Psoas muscle (tissue), 8 donors: Measurements from ENCODE around the gene GJB2. TPM values are rescaled to one million over a fixed set of nuclear protein-coding genes. Genes with fewer than 3 reads are reported as not detected.

Experiments
- ATAC-seq, 4 donors: fragments of 200-7000 bp; cut with Tn5 transposase; one replicate each; pipeline ENCODE4 v1.9.1; 2020; ENCODE audit warnings: moderate library complexity in 3 of 4, mild to moderate bottlenecking in 2 of 4
- DNase-seq, 2 donors: peaks; one replicate each; pipeline ENCODE4 v3.0.0-alpha.2; 2020
- H3K27ac ChIP-seq: fragments of 200-600 bp; one replicate; pipeline ENCODE4 v1.8.0; 2022
- H3K27me3 ChIP-seq, 3 donors: fragments of 200-600 bp in 1 of 3; one replicate each; pipeline versions ENCODE4 v1.6.1 to v1.8.0; 2013 to 2022; ENCODE audit warnings: low read length in 2 of 3, mild to moderate bottlenecking in 2 of 3, moderate library complexity in 1 of 3; ENCODE audit not compliant: insufficient read depth in 3 of 3
- H3K36me3 ChIP-seq, 2 donors: fragments of 200-600 bp in 1 of 2; one replicate each; pipeline versions ENCODE4 v1.6.1 to v1.8.0; 2013 to 2022; ENCODE audit warnings: low read depth in 1 of 2, mild to moderate bottlenecking in 1 of 2, moderate library complexity in 1 of 2; ENCODE audit not compliant: insufficient read depth in 1 of 2
- H3K4me1 ChIP-seq: fragments of 200-600 bp; one replicate; pipeline ENCODE4 v1.8.0; 2022
- H3K4me3 ChIP-seq: fragments of 200-600 bp; one replicate; pipeline ENCODE4 v1.8.0; 2022; ENCODE audit warnings: mild to moderate bottlenecking
- H3K9me3 ChIP-seq: fragments of 200-600 bp; one replicate; pipeline ENCODE4 v1.8.0; 2022
- WGBS, 3 donors: extraction: QIAGEN DNeasy Blood & Tissue Kit; methylation state at CpG; one replicate each; pipeline versions ENCODE4 v1.1.6 to v1.1.7; 2013; 5-methylcytosine and 5-hydroxymethylcytosine counted together
- intact Hi-C, 2 donors: fragments of 100-400 bp; cut with DNase I; formaldehyde crosslinking; loops; one replicate each; pipeline versions ENCODE4 v1.11.0 to v1.14.2; 2022
- polyA plus RNA-seq, 3 donors: library from polyadenylated mRNA; stranded (reverse); fragments of 200-250 nt; gene quantifications; one replicate each; pipeline ENCODE4 v1.2.3, GENCODE V29; 2013
- total RNA-seq, 4 donors: library from RNA; stranded (reverse); fragmentation: NEBNext Ultra II Directional in 2 of 4; extraction: Animal tissue kit (Norgen Biotek cat#: 25700) in 2 of 4; gene quantifications; one replicate each; pipeline versions ENCODE4 v1.2.1 to v1.2.4, GENCODE V29; 2021 to 2023
- TF ChIP-seq, protein P1 (sequence below): fragments of 200-600 bp; IDR thresholded peaks from one replicate; pipeline ENCODE4 v1.8.0; 2022; ENCODE audit warnings: antibody characterized with exemption
- donor health status: healthy with polysubstance abuse.
- donor health status: DM: no; HTN: no; CAD: no; lungs with moderate emphysema.
- donor health status: Bipolar disorder and iron deficiency.
- donor health status: healthy.
- donor health status: DM: yes; HTN: yes; CAD: no.
- donor health status: DM: no; HTN: no; CAD: no.
- donor health status: DM: no; HTN: no; CAD: no.
- donor health status: DM: yes; HTN: yes; CAD: no.

GJB2 gene
- total and polyA plus RNA-seq, 7 donors: 0.07 to 0.47 (median 0.26) TPM; not detected in 2

DNA sequence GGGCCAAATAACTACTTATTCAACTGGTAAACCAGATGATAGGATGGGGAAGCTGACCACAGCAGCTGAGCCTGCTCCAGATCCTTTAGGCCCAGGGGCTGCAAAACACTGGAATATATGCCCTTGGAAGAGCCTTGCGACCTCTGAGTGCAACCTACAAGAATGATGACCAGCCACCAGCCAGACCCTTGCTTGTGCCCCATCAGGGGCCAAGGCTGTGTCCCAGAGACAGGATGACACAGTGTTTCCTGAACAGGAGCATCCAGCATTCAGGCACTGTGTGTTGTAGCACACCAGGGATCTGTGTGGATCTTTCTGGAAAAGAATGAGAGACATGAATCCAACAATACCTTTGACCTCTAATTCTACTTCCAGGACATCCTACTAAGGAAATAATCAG lies 46.4 kb downstream of the GJB2 start:
- H3K36me3 ChIP-seq: no peaks in the 10 kb centered on the region
- H3K9me3 ChIP-seq: no peaks in the 10 kb centered on the region
- intact Hi-C loops: no loop called here
- WGBS, 3 donors: 98 to 100% (median 100%) methylated on average over 1 of the region's 1 CpG
- no peak overlapping the region for H3K4me3 ChIP-seq
- TF ChIP-seq, protein P1, sequence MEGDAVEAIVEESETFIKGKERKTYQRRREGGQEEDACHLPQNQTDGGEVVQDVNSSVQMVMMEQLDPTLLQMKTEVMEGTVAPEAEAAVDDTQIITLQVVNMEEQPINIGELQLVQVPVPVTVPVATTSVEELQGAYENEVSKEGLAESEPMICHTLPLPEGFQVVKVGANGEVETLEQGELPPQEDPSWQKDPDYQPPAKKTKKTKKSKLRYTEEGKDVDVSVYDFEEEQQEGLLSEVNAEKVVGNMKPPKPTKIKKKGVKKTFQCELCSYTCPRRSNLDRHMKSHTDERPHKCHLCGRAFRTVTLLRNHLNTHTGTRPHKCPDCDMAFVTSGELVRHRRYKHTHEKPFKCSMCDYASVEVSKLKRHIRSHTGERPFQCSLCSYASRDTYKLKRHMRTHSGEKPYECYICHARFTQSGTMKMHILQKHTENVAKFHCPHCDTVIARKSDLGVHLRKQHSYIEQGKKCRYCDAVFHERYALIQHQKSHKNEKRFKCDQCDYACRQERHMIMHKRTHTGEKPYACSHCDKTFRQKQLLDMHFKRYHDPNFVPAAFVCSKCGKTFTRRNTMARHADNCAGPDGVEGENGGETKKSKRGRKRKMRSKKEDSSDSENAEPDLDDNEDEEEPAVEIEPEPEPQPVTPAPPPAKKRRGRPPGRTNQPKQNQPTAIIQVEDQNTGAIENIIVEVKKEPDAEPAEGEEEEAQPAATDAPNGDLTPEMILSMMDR: no peak
- H3K4me1 ChIP-seq: peaks cover 2% of the 10 kb centered on the region
- no peak for DNase-seq
- no peak overlapping the region for H3K27ac ChIP-seq
- ATAC-seq: no peak
- H3K27me3 ChIP-seq: peaks cover 0 to 41% (median 4%) of the 10 kb centered on the region in 3 donors

DNA sequence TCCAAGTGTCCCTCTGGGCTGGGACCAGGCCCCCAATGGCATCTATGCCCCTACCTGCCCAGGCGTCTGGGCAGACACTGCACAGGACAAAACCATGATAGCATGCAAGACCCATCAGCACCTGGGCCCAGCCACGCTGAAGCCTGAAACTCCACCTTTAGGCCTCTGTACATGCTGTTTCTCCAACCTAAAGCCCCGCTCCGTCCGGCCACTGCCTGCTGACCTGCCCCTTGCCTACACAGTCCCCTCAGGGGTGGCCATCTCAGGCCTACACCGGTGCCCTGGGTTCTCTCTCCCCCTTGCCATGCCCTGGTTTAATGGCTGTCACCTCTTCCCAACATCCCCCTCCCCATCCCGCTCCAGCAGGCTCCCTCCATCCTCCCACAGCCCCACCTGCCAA lies 47.2 kb downstream of the GJB2 start:
- ATAC-seq (no peak), DNase-seq (no peak)
- Histone ChIP-seq H3K27me3 (peaks cover 0 to 42% (median 4%) of the 10 kb centered on the region in 3 donors), H3K27ac (no peak overlapping the region), H3K9me3 (no peaks in the 10 kb centered on the region), H3K36me3 (no peaks in the 10 kb centered on the region), H3K4me1 (peaks cover 10% of the 10 kb centered on the region), H3K4me3 (no peak overlapping the region)
- 74 to 87% (median 83%) methylated on average over 7 of the region's 7 CpGs for WGBS, 3 donors
- intact Hi-C loops: no loop called here
- TF ChIP-seq, protein P1: no peak

DNA sequence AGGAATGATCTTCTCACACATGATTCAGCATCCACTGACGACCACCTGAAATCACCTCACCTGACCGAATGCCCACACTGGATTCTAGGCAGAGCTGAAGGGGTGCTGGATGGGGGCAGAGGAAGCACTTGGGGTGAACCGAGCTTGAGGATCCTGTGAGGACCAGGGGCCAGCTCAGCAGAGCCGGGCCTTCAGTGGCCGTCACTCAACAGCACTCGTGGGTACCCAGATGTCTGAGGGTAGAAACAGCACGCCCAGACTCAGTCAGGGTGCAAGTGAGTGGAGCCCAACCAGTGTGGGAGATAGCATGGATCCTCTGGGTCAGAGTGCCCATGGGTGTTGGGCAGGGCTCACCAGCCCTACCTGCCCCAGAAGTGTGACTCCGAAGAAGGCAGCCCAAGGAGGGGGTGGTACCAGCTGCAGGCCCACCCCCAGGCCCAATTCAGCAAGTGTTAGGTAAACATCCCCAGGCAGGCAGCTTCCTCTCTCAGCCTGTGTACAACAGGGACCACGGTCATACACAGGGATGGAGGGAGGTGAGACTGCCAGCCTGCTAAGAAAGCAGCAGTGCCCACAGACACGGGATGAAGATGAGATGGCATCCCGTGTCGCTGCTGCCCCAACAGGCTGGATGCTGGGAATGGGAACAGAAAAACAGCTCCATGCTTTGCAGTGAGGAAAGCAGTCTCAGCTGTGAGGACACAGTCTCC lies 48.4 kb downstream of the GJB2 start:
- ATAC-seq (no peak), DNase-seq (no peak)
- Histone ChIP-seq H3K36me3 (no peaks in the 10 kb centered on the region), H3K4me3 (no peak overlapping the region), H3K27me3 (peaks cover 0 to 39% (median 4%) of the 10 kb centered on the region in 3 donors), H3K4me1 (peaks cover 12% of the 10 kb centered on the region), H3K9me3 (no peaks in the 10 kb centered on the region), H3K27ac (no peak overlapping the region)
- intact Hi-C loops: no loop called here
- 79 to 84% (median 81%) methylated on average over 12 of the region's 12 CpGs for WGBS, 3 donors
- TF ChIP-seq, protein P1: no peak

DNA sequence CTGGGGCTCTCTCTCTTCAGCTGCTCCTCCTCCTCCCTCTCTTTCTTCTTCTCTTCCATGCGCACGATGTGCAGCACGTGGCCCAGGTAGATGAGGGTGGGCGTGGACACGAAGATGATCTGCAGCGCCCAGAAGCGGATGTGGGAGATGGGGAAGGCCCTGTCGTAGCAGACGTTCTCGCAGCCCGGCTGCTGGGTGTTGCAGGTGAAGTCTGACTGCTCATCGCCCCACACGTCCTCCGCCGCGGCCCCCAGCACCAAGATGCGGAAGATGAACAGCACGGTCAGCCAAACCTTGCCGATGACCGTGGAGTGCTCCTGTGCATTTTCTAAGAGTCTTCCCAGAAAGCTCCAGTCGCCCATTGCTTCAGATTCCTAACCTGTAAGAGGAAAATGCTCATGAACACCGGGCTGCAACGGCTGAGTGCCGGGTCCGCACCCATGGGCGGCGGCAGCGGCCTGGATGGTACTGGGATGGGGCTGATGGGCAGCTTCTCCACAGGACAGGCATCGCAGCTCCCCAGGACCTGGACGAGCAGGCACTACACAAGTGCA lies 49.7 kb downstream of the GJB2 start:
- H3K27me3 ChIP-seq: peaks cover 0 to 49% (median 2%) of the 10 kb centered on the region in 3 donors
- intact Hi-C loops: no loop called here
- ATAC-seq: no peak

More for the DNA sequence above, 49.7 kb downstream of the GJB2 start:
- no peaks in the 10 kb centered on the region for H3K9me3 ChIP-seq
- TF ChIP-seq, protein P1: no peak
- H3K27ac ChIP-seq: no peak overlapping the region
- DNase-seq: no peak
- 85 to 93% (median 91%) methylated on average over 30 of the region's 30 CpGs for WGBS, 3 donors
- H3K4me3 ChIP-seq: no peak overlapping the region
- H3K36me3 ChIP-seq: no peaks in the 10 kb centered on the region
- peaks cover 15% of the 10 kb centered on the region for H3K4me1 ChIP-seq
